Fibroblast of lung (primary cell): Measurements from ENCODE around the gene VPS35L. TPM values are rescaled to one million over a fixed set of nuclear protein-coding genes. Genes with fewer than 3 reads are reported as not detected.

ENCODE experiments used
- DNase-seq, 2 donors: peaks; one replicate each; pipeline versions ENCODE4 v3.0.0 to v3.0.0-alpha.2; 2010; ENCODE audit warnings: low read depth in 2 of 2
- H2AFZ ChIP-seq: 2 replicates; pipeline ENCODE4 v1.5.1; 2012; ENCODE audit warnings: low read length, control low read depth, inconsistent platforms
- H3K27ac ChIP-seq: 2 replicates; pipeline ENCODE4 v1.5.1; 2011; ENCODE audit warnings: low read length, control low read depth; ENCODE audit not compliant: insufficient read depth
- H3K27me3 ChIP-seq: 2 replicates; pipeline ENCODE4 v1.5.1; 2011; ENCODE audit warnings: mild to moderate bottlenecking, low read length; ENCODE audit not compliant: control insufficient read depth, insufficient read depth
- H3K36me3 ChIP-seq: 2 replicates; pipeline ENCODE4 v1.5.1; 2011; ENCODE audit warnings: low read length; ENCODE audit not compliant: control insufficient read depth, insufficient read depth
- H3K4me1 ChIP-seq: 2 replicates; pipeline ENCODE4 v1.5.1; 2011; ENCODE audit warnings: low read length; ENCODE audit not compliant: control insufficient read depth, insufficient read depth; ENCODE audit errors: extremely low read depth
- H3K4me2 ChIP-seq: 2 replicates; pipeline ENCODE4 v1.5.1; 2011; ENCODE audit warnings: low read length, control low read depth; ENCODE audit not compliant: insufficient read depth; ENCODE audit errors: extremely low read depth
- H3K4me3 ChIP-seq, 4 experiments: fragments of 200-600 bp in 1 of 4; sonication (generic) in 1 of 4; replicated peaks in 1 of 4; 2 replicates each; pipeline ENCODE4 v1.5.1; 2011 to 2016; ENCODE audit warnings: low read length in 4 of 4, low read depth in 3 of 4, mild to moderate bottlenecking in 3 of 4, control low read depth in 2 of 4, inconsistent platforms in 1 of 4, mixed read lengths in 1 of 4; ENCODE audit not compliant: insufficient read depth in 1 of 4; ENCODE audit errors: control extremely low read depth in 1 of 4
- H3K79me2 ChIP-seq: 2 replicates; pipeline ENCODE4 v1.5.1; 2012; ENCODE audit warnings: mild to moderate bottlenecking, low read length, inconsistent platforms; ENCODE audit not compliant: control insufficient read depth, insufficient read depth
- H3K9ac ChIP-seq: 2 replicates; pipeline ENCODE4 v1.5.1; 2011; ENCODE audit warnings: mild to moderate bottlenecking, low read length, control low read depth; ENCODE audit not compliant: insufficient read depth
- H3K9me3 ChIP-seq: 2 replicates; pipeline ENCODE4 v1.5.1; 2012; ENCODE audit warnings: low read depth, low read length; ENCODE audit not compliant: control insufficient read depth, insufficient read depth
- H4K20me1 ChIP-seq: 2 replicates; pipeline ENCODE4 v1.5.1; 2011; ENCODE audit warnings: low read length; ENCODE audit not compliant: control insufficient read depth, insufficient read depth; ENCODE audit errors: extremely low read depth
- EZH2 ChIP-seq: IDR thresholded peaks from 2 replicates; pipeline ENCODE4 v1.5.1; 2012; ENCODE audit warnings: low read length, control low read depth, mild to moderate bottlenecking; ENCODE audit errors: missing control alignments
- polyA plus RNA-seq, 2 donors: library from polyadenylated mRNA; depleted of rRNA in 1 of 2; stranded (reverse) in 1 of 2; unstranded in 1 of 2; fragments of >200 nt; gene quantifications; 2 replicates each; pipeline ENCODE4 v1.2.1, GENCODE V29; 2011 to 2012; ENCODE audit warnings: missing spikeins in 1 of 2
- total RNA-seq: library from RNA; depleted of rRNA; stranded (reverse); fragments of >200 nt; gene quantifications from 2 replicates; pipeline ENCODE4 v1.2.1, GENCODE V29; 2014
- TF ChIP-seq, protein P1 (sequence below), 2 donors: IDR thresholded peaks in 1 of 2; conservative IDR thresholded peaks in 1 of 2; 1 replicate in 1 of 2; 2 replicates in 1 of 2; pipeline ENCODE4 v1.5.1; 2011 to 2012; ENCODE audit warnings: low read length in 2 of 2, control low read depth in 1 of 2, inconsistent platforms in 1 of 2, low read depth in 1 of 2, mild to moderate bottlenecking in 1 of 2

Gene VPS35L
- total and polyA plus RNA-seq, 2 donors (not counting 1 experiment from before 2014, with no cell fraction given): 46.7 to 54.7 TPM

DNA sequence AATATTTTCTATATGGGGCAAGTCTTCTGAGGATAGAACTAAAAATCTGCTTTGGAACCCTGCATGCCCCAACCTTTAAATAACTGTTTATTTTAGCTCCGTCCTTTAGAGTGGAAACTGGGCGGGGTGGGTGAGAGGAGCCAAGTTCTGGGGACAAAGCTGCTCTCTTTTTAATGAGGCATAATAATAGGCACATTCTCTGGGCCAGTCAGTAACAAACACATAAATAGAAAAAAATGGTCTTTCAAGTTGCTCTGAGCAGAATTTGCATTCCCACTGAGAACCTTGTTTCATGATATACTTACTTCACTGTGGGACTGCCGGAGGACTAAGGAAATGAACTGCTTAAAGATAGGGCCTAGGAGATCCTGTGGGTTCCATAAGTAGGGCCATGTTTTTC is 111.0 kb downstream of the VPS35L start:
- peaks cover 2% of the 10 kb centered on the region for H3K36me3 ChIP-seq
- no peaks in the 10 kb centered on the region for H3K79me2 ChIP-seq
- H2AFZ ChIP-seq: no peak overlapping the region
- no peak overlapping the region for H3K9ac ChIP-seq
- no peak overlapping the region for H3K4me3 ChIP-seq
- DNase-seq: no peak
- no peaks in the 10 kb centered on the region for H3K27me3 ChIP-seq
- H3K27ac ChIP-seq: no peak overlapping the region
- TF ChIP-seq EZH2: no peak
- H3K4me2 ChIP-seq: no peak overlapping the region
- H3K9me3 ChIP-seq: no peaks in the 10 kb centered on the region
- H4K20me1 ChIP-seq: no peaks in the 10 kb centered on the region
- no peaks in the 10 kb centered on the region for H3K4me1 ChIP-seq

DNA sequence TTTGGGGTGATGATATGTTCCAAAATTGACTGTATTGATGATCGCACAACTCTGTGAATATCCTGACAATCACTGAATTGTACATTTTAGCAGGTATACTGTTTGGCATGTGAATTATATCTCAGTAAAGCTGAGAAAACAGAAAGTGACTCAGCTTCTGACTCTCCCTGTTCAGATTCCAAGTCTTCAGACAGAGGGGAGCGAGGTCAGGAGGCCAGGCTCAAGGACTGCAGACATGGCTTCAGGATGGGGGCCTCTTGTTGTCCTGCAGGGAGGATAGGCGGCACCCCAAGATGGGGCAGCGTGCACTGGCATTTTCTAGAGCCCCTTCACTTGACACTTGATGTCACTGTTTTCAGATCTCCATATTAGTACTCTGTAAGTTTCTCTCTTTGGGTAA is 116.9 kb downstream of the VPS35L start:
- Histone ChIP-seq H3K79me2 (no peaks in the 10 kb centered on the region), H2AFZ (no peak overlapping the region), H3K36me3 (peaks cover 3% of the 10 kb centered on the region), H3K4me3 (no peak overlapping the region), H3K27me3 (no peaks in the 10 kb centered on the region), H3K27ac (no peak overlapping the region), H3K4me1 (no peaks in the 10 kb centered on the region), H3K9me3 (no peaks in the 10 kb centered on the region), H3K4me2 (no peak overlapping the region), H3K9ac (no peak overlapping the region), H4K20me1 (no peaks in the 10 kb centered on the region)
- TF ChIP-seq EZH2: no peak
- TF ChIP-seq, protein P1, sequence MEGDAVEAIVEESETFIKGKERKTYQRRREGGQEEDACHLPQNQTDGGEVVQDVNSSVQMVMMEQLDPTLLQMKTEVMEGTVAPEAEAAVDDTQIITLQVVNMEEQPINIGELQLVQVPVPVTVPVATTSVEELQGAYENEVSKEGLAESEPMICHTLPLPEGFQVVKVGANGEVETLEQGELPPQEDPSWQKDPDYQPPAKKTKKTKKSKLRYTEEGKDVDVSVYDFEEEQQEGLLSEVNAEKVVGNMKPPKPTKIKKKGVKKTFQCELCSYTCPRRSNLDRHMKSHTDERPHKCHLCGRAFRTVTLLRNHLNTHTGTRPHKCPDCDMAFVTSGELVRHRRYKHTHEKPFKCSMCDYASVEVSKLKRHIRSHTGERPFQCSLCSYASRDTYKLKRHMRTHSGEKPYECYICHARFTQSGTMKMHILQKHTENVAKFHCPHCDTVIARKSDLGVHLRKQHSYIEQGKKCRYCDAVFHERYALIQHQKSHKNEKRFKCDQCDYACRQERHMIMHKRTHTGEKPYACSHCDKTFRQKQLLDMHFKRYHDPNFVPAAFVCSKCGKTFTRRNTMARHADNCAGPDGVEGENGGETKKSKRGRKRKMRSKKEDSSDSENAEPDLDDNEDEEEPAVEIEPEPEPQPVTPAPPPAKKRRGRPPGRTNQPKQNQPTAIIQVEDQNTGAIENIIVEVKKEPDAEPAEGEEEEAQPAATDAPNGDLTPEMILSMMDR (conservative IDR thresholded peaks at IDR 0.05 in 1 of 2, IDR thresholded peaks at IDR 0.05 in 1 of 2; ENCODE audit: low read depth in 1 of 2, low read length in 2 of 2): no peak
- peak in 1 of 2 donors; percentile 19 for DNase-seq

DNA sequence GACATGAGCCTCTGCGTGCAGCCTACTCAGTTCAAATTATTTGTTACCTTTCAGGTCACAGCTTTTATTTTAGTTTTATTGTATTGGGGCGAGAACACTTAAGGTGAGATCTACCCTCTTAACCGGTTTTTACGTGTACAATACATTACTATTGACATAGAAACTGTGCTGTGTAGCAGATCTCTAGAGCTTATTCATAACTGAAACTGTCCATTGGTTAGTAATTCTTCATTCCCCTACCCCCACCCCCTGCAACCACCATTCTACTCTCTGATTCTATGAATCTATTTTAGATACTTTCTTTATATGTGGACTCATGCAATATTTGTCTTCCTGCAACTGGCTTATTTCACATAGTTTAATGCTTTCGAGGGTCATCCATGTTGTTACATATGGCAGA is 119.0 kb downstream of the VPS35L start:
- no peaks in the 10 kb centered on the region for H3K4me1 ChIP-seq
- H2AFZ ChIP-seq: no peak overlapping the region
- no peak overlapping the region for H3K4me2 ChIP-seq
- no peak overlapping the region for H3K27ac ChIP-seq
- peaks cover 3% of the 10 kb centered on the region for H3K36me3 ChIP-seq
- H3K27me3 ChIP-seq: no peaks in the 10 kb centered on the region
- TF ChIP-seq, protein P1 (conservative IDR thresholded peaks at IDR 0.05 in 1 of 2, IDR thresholded peaks at IDR 0.05 in 1 of 2; ENCODE audit: low read depth in 1 of 2, low read length in 2 of 2): no peak
- TF ChIP-seq EZH2: no peak
- no peaks in the 10 kb centered on the region for H4K20me1 ChIP-seq
- H3K4me3 ChIP-seq: no peak overlapping the region
- no peaks in the 10 kb centered on the region for H3K9me3 ChIP-seq
- H3K79me2 ChIP-seq: no peaks in the 10 kb centered on the region
- no peak for DNase-seq
- no peak overlapping the region for H3K9ac ChIP-seq
